ENCODE data around the gene KCNH2.

DNA sequence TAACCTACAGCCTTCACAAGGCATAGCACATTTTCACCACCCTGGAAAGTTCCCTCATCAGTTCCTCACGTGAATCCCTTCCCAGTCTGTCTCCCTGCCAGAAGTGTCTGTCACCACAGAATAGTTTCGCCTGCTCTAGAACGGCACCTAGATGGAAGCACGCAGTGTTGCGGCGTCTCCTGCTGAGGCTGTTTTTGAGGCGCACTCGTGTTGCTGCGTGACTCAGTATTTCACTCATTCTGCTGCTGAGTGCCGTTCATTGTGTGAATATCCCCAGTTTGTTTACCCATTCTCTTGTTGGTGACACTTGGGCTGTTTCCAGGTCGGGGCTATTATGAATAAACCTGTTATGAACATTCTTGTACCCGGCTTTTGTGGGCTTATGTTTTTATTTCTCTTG, 25.5 kb upstream of the KCNH2 start:
- TF ChIP-seq CTCF (conservative IDR thresholded peaks at IDR 0.05; ENCODE audit: low read depth, low read length), result no peak
- TF ChIP-seq EZH2 (IDR thresholded peaks at IDR 0.05; ENCODE audit: borderline replicate concordance, low read depth, low read length, poor library complexity, severe bottlenecking), result no peak
